NCI-H187 treated with DMSO at 0.1 percent for 48 hours (cell line): ENCODE results near the gene RHOG.

Experiments
- DNase-seq: peaks from one replicate; lab custom pipeline; 2025; lab: John Stamatoyannopoulos, UW

The RHOG gene

GRCh38 chr11:3859373-3859881, 18.7 kb upstream of the RHOG start:
- DNase-seq: no peak

GRCh38 chr11:3857628-3858027, 16.9 kb upstream of the RHOG start:
- no peak for DNase-seq

- no peak for DNase-seq
Measured at GRCh38 chr11:3856856-3857553, 16.2 kb upstream of the RHOG start.

- DNase-seq: no peak
Measured at GRCh38 chr11:3855808-3856491, 15.2 kb upstream of the RHOG start.

- DNase-seq: peak; percentile 79
Measured at GRCh38 chr11:3854977-3855807, 14.4 kb upstream of the RHOG start, which contains the start of gene STIM1. STIM1 (plus strand) TSS chr11:3855664; CDS start chr11:3856271, 607 bp downstream.

- no peak for DNase-seq
Measured at GRCh38 chr11:3854660-3854976, 13.9 kb upstream of the RHOG start.

GRCh38 chr11:3853899-3854659, 13.3 kb upstream of the RHOG start:
- DNase-seq: no peak

GRCh38 chr11:3853545-3853842, 12.7 kb upstream of the RHOG start:
- no peak for DNase-seq

- DNase-seq: no peak
Measured at GRCh38 chr11:3849297-3849874, 8.6 kb upstream of the RHOG start.

GRCh38 chr11:3845670-3846069, 4.9 kb upstream of the RHOG start:
- DNase-seq: no peak

GRCh38 chr11:3845246-3845645, 4.5 kb upstream of the RHOG start:
- DNase-seq: no peak

GRCh38 chr11:3843326-3843725, 2.6 kb upstream of the RHOG start:
- no peak for DNase-seq

- DNase-seq: no peak
Measured at GRCh38 chr11:3841426-3842350, 929 bp upstream of the RHOG start.

- no peak for DNase-seq
Measured at GRCh38 chr11:3840004-3840869, 522 bp downstream of the RHOG start.

- DNase-seq: no peak
Measured at GRCh38 chr11:3838504-3838903, 2.3 kb downstream of the RHOG start.

GRCh38 chr11:3837793-3838192, 3.0 kb downstream of the RHOG start:
- no peak for DNase-seq

- DNase-seq: no peak
Measured at GRCh38 chr11:3836903-3837302, 3.9 kb downstream of the RHOG start.

- DNase-seq: no peak
Measured at GRCh38 chr11:3835751-3836150, 5.0 kb downstream of the RHOG start.

- DNase-seq: no peak
Measured at GRCh38 chr11:3834664-3835461, 5.9 kb downstream of the RHOG start.
